Neural cell (in vitro differentiated cells): ENCODE results near the gene RSF1. TPM values are rescaled to one million over a fixed set of nuclear protein-coding genes. Genes with fewer than 3 reads are reported as not detected.

ENCODE experiments used
- H2AFZ ChIP-seq: fragments of 200-600, 300-800 bp; sonication (generic), shearing (Covaris generic); 2 replicates; pipeline ENCODE4 v1.6.0; 2014; ENCODE audit warnings: low read depth, mild to moderate bottlenecking, antibody characterized with exemption, low read length, moderate library complexity
- H3F3A ChIP-seq: fragments of 200-600 bp; shearing (Covaris generic); 2 replicates; pipeline ENCODE4 v1.6.1; 2016; ENCODE audit warnings: mild to moderate bottlenecking, moderate library complexity, mixed read lengths, antibody characterized with exemption, low read length; ENCODE audit not compliant: insufficient read depth, poor library complexity, severe bottlenecking
- H3K27ac ChIP-seq: fragments of 200-600, 300-800 bp; sonication (generic), shearing (Covaris generic); 2 replicates; pipeline ENCODE4 v1.5.1; 2014; ENCODE audit warnings: mild to moderate bottlenecking, low read length, moderate library complexity
- H3K27me3 ChIP-seq: fragments of 300-800, 200-600 bp; sonication (generic), shearing (Covaris generic); 2 replicates; pipeline ENCODE4 v1.6.0; 2014; ENCODE audit warnings: mild to moderate bottlenecking, low read depth, low read length, moderate library complexity; ENCODE audit not compliant: insufficient read depth
- H3K36me3 ChIP-seq: fragments of 300-800, 200-600 bp; sonication (generic), shearing (Covaris generic); 2 replicates; pipeline ENCODE4 v1.5.1; 2014; ENCODE audit warnings: mild to moderate bottlenecking, antibody characterized with exemption, low read length, moderate library complexity; ENCODE audit not compliant: insufficient read depth
- H3K4me2 ChIP-seq: fragments of 300-800, 200-600 bp; sonication (generic), shearing (Covaris generic); 2 replicates; pipeline ENCODE4 v1.6.0; 2014; ENCODE audit warnings: mild to moderate bottlenecking, low read length
- H3K4me3 ChIP-seq: fragments of 300-800, 200-600 bp; sonication (generic), shearing (Covaris generic); 2 replicates; pipeline ENCODE4 v1.5.1; 2014; ENCODE audit warnings: mild to moderate bottlenecking, low read length, moderate library complexity
- H3K79me2 ChIP-seq: fragments of 200-600 bp; shearing (Covaris generic); replicated peaks from 2 replicates; pipeline ENCODE4 v1.6.0; 2014; ENCODE audit warnings: mild to moderate bottlenecking, low read length, moderate library complexity; ENCODE audit not compliant: insufficient read depth
- H3K9ac ChIP-seq: fragments of 300-800, 200-600 bp; sonication (generic), shearing (Covaris generic); 2 replicates; pipeline ENCODE4 v1.6.1; 2016; ENCODE audit warnings: mild to moderate bottlenecking, low read length, mixed read lengths
- H3K9me2 ChIP-seq: fragments of 200-600 bp; shearing (Covaris generic); 2 replicates; pipeline ENCODE4 v1.6.1; 2016; ENCODE audit warnings: mild to moderate bottlenecking, low read length, mixed read lengths; ENCODE audit not compliant: insufficient read depth
- H3K9me3 ChIP-seq: fragments of 200-600, 300-800 bp; sonication (generic), shearing (Covaris generic); 2 replicates; pipeline ENCODE4 v1.6.1; 2016; ENCODE audit warnings: mild to moderate bottlenecking, mixed run types, low read length, moderate library complexity, mixed read lengths
- H4K20me1 ChIP-seq: fragments of 200-600 bp; shearing (Covaris generic); 2 replicates; pipeline ENCODE4 v1.6.1; 2016; ENCODE audit warnings: mild to moderate bottlenecking, mixed run types; ENCODE audit not compliant: insufficient read depth
- CTCF ChIP-seq: fragments of 450-650 bp; IDR thresholded peaks from 2 replicates; pipeline ENCODE4 v1.5.1; 2014; ENCODE audit warnings: antibody characterized with exemption, mild to moderate bottlenecking, moderate library complexity; ENCODE audit not compliant: poor library complexity, severe bottlenecking
- EP300 ChIP-seq: fragments of 450-650 bp; conservative IDR thresholded peaks from 2 replicates; pipeline ENCODE4 v1.6.1; 2014; ENCODE audit warnings: antibody characterized with exemption, mild to moderate bottlenecking, moderate library complexity; ENCODE audit not compliant: poor library complexity, severe bottlenecking
- POLR2AphosphoS5 ChIP-seq: IDR thresholded peaks from 2 replicates; pipeline ENCODE4 v1.6.1; 2012
- RAD21 ChIP-seq: fragments of 450-650 bp; conservative IDR thresholded peaks from 2 replicates; pipeline ENCODE4 v1.6.1; 2014; ENCODE audit warnings: antibody characterized with exemption, mild to moderate bottlenecking, moderate library complexity
- REST ChIP-seq: IDR thresholded peaks from 2 replicates; pipeline ENCODE4 v1.6.1; 2012; ENCODE audit warnings: borderline replicate concordance
- SMC3 ChIP-seq: fragments of 450-650 bp; conservative IDR thresholded peaks from 2 replicates; pipeline ENCODE4 v1.6.1; 2014; ENCODE audit warnings: antibody characterized with exemption, mild to moderate bottlenecking, moderate library complexity; ENCODE audit not compliant: poor library complexity
- TAF1 ChIP-seq: IDR thresholded peaks from 2 replicates; pipeline ENCODE4 v1.6.1; 2012; ENCODE audit warnings: low read depth
- polyA plus RNA-seq: library from polyadenylated mRNA; depleted of rRNA; stranded (reverse); fragments of >200 nt; gene quantifications from 2 replicates; pipeline ENCODE4 v1.2.3, GENCODE V29; 2014

Gene RSF1
- polyA plus RNA-seq, 1 donor from 2014 or later: 19.1 TPM

GRCh38 chr11:77630157-77630710 is 190.3 kb downstream of the RSF1 start:
- Histone ChIP-seq H3K79me2 (peaks cover 29% of the 10 kb centered on the region), H3K9me2 (no peaks in the 10 kb centered on the region), H3K27ac (peak overlapping the region; percentile 44), H3K27me3 (no peaks in the 10 kb centered on the region), H3K36me3 (no peaks in the 10 kb centered on the region), H3K4me3 (peak overlapping the region; percentile 44), H2AFZ (peak overlapping the region; percentile 7), H3K4me2 (peak overlapping the region; percentile 34), H4K20me1 (no peaks in the 10 kb centered on the region), H3K9ac (peak overlapping the region; percentile 30), H3F3A (peaks cover 9% of the 10 kb centered on the region), H3K9me3 (no peaks in the 10 kb centered on the region)
- TF ChIP-seq SMC3 (no peak), RAD21 (no peak), REST (no peak), POLR2AphosphoS5 (no peak), TAF1 (no peak)

GRCh38 chr11:77619576-77620198 is 200.8 kb downstream of the RSF1 start:
- Histone ChIP-seq H4K20me1 (no peaks in the 10 kb centered on the region), H3F3A (no peaks in the 10 kb centered on the region), H3K4me2 (no peak overlapping the region), H3K79me2 (no peaks in the 10 kb centered on the region), H3K9me2 (no peaks in the 10 kb centered on the region), H3K4me3 (no peak overlapping the region), H3K27me3 (no peaks in the 10 kb centered on the region), H3K36me3 (peaks cover 4% of the 10 kb centered on the region), H3K9ac (no peak overlapping the region), H3K27ac (no peak overlapping the region), H3K9me3 (no peaks in the 10 kb centered on the region), H2AFZ (no peak overlapping the region)
- peak; percentile 80 for TF ChIP-seq RAD21
- peak; percentile 83 for TF ChIP-seq CTCF
- peak; percentile 78 for TF ChIP-seq SMC3
- TF ChIP-seq POLR2AphosphoS5: no peak

- H3K36me3 ChIP-seq: peaks cover 4% of the 10 kb centered on the region
Observed at GRCh38 chr11:77617892-77618291, 202.6 kb downstream of the RSF1 start.

More at GRCh38 chr11:77617892-77618291, 202.6 kb downstream of the RSF1 start:
- no peaks in the 10 kb centered on the region for H3K27me3 ChIP-seq
- H2AFZ ChIP-seq: no peak overlapping the region
- no peaks in the 10 kb centered on the region for H3K79me2 ChIP-seq
- TF ChIP-seq TAF1 (no peak), RAD21 (no peak), REST (no peak), SMC3 (no peak), EP300 (no peak)
- H3F3A ChIP-seq: no peaks in the 10 kb centered on the region
- H3K4me3 ChIP-seq: no peak overlapping the region
- no peak overlapping the region for H3K27ac ChIP-seq
- H3K4me2 ChIP-seq: no peak overlapping the region
- H3K9me2 ChIP-seq: no peaks in the 10 kb centered on the region
- H4K20me1 ChIP-seq: no peaks in the 10 kb centered on the region
- no peaks in the 10 kb centered on the region for H3K9me3 ChIP-seq
- no peak overlapping the region for H3K9ac ChIP-seq
